NCI-H2107 treated with DMSO at 0.1 percent for 48 hours (cell line): ENCODE measurements around the gene NOTCH1.

Experiments
- DNase-seq: peaks from one replicate; lab custom pipeline; 2025; ENCODE audit not compliant: unreplicated experiment; lab: John Stamatoyannopoulos, UW

Gene NOTCH1

DNA sequence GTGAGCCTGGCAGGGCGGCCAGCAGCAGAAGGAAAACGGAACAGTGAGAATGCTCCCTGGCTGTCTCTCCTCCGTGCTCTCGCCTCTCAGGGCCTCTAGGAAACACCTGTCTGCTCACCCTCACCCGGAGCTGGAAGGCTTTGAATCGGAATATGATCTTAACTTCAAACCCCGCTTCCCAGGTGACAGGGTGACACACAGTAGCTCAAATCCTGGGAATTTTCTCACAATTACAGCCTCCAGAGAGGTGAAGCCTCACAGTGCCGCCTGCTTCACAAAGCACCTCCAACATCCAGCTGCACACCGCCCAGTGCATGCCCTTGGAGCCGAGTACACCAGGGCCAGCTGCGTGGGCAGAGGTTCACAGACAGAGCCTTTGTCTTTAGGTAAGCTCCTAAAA lies 75.5 kb downstream of the NOTCH1 start:
- no peak for DNase-seq

DNA sequence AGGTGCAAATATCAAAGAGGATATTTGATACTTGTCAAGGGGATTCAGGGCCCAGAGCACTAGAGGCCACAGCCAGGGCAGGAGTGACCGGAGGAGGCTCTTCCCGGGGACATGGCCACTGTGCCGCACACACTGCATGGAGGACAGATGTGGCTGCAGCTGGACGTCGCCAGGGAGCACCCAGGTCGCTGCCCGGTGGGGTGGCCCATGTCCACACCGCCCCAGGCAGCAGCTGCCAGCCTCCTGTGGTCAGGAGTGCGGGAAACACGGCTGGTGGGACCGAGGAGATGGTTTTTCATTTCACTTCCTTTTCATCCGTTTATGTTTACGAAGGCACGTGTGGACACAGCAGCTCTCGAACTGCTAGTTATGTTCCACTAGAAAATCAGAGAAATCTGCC lies 78.1 kb downstream of the NOTCH1 start:
- DNase-seq: no peak

DNA sequence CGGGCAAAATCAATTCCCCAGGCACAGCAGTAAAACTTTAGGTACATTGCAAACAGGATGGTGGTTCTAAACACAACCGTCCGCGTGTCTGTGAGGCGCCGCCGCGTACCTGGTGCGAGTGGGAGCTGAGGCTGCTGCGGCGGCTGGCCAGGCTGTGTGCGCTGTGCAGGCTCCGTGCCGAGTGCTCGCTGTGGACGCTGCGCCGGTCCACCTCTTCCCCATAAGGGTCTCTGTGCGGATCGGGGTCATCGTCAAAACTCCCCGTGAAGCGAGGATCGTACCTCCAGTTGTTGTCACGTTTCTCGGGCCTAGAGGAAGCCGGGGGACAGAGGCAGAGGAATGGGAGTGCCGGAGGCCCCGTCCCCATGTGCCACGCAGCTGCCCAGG lies 79.7 kb downstream of the NOTCH1 start:
- DNase-seq: no peak

DNA sequence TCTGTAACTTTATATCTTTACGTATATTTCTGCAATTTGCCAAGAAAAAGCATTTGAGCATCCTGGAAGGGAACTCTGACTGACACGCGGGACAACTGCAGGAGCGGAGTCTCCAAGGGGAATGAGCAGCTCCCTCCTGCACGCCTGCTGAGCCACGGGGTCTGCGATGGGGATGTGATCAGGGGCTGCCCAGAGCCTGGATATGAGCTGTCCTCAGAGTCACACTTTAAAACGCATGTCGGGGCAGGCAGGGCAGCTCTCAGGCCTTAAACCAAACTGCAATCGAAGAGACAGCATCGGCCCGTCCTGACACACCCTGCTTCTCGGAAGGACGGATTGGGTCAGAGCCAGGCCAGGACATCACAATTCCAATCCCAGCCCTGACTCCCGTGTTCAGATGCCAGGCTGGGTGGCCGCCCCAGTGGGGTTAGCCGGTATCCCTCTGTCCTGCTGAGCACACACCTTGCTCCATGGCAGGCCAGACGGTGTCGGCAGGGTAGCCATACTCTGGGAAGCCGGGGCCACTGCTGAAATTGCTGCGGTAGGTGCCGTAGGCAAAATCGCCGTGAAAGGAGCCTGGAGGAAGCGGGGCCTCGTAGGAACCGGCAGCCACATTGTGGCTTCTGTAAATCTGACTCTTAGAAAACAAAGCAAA lies 80.2 kb downstream of the NOTCH1 start:
- DNase-seq: no peak

DNA sequence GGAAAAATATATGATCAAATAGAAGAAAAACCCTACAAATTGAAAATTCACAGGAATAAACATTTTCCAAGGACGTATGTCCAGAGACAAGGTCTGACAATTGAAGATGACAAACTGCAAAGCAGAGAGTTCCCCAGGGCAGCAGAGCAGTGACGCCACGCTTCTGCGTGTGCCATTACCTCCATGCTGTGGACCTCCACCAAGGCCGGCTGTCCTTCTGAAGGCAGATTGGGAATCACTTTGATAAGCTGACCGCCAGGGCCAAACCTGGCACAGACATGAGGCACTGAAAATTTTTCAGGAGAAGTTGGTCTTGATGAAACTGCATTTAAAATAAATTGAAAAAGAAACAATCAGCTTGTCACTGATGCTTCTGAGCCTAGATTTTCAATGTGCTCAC lies 81.6 kb downstream of the NOTCH1 start:
- DNase-seq: no peak

DNA sequence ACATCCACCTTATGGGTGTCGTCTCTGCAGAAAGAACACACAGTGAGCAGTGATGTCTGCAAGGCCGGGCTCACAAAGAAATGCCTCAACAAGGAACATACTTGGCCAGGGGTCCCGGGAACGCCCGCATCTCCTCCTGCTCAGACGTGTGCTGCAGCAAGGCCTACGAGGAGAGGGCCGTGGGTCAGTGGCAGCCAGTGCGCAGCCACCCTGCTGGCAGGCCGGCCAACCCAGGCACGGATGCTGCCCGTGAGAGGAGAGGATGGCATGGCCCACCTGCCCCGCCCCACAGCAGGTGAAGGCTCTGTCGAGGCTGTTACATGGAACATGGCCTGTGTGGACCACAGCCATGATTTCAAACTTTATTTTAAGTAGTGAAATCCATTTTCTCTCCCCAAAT lies 82.3 kb downstream of the NOTCH1 start:
- DNase-seq: no peak

DNA sequence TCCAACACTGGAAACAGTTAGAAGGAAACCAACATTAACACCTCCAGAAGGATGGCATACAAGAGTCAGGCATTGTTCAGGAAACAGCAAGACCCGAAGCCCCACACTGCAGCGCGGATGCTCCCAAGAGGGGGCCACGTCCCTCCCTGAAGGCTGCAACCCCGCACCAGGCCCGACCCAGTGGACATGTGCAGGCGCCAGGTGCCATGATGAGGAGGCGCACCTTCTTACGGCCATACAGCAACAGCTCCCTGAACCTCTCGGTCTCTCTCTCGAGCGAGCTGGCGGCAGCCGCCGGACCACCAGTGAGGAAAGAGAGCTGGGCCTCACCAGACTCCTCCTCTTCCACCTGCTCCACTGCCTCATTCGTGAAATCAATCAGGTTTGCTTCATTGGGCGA lies 83.2 kb downstream of the NOTCH1 start:
- DNase-seq: no peak

DNA sequence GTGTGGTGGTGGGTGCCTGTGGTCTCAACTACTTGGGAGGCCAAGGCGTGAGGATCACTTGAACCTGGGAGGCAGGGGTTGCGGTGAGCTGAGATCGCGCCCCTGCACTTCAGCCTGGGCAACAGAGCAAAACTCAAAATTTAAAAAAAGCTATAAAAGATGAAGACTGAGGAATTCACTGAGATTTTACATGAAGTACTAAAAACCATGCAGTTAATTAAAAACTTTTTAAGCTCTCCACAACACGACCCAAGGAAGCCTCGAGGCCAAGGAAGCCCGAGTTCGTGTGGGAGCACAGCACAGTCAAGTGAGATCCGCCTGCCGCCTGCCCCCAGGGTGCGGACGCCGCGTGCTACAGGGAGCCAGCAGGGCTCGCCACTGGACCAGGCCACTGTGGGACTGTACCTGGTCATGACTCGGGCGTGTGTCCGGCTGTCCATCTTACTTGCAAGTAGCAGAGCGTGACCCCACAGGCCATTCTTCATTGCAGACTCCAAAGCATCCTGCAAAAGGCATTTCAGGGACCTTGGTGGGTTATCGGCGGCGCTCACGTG lies 85.0 kb downstream of the NOTCH1 start:
- DNase-seq: no peak

DNA sequence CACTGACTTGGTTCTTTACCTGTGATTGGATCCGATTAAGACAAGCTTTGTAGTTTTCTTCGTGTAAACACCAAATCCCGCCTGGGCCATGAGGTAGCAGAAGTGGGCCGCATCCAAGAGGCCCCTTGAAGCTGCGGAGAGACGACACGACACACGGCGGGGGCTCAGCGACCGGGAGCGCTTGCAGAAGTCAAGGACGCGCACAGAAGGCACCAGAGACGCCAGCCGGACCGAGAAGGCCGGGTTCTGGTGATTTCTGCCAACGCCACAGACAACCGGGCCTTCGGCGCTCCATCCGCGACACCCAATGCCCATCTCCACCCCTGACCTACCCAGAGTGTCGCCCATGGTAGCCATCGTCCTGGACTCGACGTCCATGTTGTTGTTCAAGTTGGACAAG lies 86.4 kb downstream of the NOTCH1 start:
- DNase-seq: no peak

DNA sequence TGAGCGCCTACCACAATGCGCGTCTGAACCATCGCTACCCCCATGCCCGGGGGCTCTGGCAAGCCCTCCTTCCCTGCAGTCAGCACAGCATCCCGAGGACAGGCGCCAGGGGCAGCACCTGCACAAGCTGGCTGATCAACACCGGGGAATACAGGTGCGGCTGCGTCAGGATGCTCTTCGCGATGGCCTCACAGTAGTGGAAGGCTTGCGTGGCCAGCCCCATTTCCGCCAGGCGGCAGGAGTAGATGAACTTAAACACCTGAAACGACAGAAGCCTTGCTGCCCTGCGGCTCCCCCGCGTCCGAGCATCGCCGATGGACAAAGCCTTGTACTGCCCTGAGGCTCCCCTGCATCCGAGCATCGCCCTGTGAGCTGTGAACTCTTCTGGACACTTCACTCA lies 88.5 kb downstream of the NOTCH1 start:
- DNase-seq: no peak

DNA sequence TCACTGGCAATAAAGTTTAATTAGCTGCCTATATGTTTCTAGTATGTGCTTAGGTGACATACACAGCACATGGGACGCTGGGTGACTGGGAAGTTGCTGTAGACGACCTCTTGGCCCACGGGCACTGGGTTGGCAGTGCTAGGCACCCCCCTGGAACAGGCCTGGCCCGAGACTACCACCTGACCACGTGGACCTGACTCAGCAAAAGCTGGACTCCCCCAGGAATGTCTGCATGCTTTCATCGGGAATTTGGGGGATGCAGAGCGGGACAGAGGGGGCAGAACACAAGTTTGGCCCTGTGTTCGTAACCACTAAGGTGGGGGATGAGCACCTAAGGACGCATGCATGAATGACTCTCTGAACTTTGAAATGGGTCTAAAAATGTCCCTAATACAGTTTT lies 89.6 kb downstream of the NOTCH1 start:
- DNase-seq: no peak

DNA sequence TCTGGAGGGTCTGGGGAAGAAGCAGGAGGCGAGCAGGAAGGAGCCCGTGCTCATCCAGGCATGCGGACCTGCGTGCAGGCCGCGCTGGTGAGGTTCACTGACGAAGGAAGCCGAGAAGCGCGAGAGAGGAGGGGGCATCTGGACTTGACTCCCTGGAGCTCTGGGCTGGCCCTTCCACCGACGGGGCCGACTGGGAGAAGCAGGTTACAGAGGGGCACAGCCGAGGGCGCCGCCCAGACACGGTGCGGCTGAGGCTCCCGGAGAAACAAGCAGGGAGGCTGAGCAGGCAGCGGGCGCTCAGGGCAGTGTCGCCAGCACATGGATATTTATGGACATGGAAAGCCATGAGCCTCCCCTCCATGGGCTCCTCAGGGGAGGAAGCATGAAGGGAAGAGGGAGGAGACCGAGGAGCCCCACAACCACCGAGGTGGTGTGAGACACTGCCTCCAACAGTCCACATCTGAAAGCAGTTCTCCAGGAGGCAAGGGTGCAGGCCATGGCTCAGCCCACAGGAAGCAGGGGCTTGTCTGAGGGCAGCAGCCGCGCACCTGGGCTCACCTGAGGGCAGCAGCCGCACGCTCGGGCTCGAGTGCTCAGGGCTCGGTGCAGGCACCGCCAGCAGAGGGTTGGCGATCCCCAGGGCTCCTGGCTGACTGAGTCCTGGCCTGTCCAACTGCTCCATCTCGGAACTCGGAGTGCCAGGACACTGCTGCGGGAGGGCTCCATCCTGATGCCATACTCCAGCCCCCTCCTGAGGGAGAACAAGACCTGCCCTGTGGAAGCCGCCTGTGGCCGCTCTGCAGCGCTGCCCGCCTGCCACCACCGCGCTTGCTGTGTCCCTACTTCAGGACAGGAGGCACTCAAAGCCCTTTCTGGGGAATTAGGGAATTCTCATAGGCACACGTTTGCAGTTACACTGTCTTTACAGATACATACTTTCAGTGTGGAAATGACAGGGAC lies 90.5 kb downstream of the NOTCH1 start:
- no peak for DNase-seq

DNA sequence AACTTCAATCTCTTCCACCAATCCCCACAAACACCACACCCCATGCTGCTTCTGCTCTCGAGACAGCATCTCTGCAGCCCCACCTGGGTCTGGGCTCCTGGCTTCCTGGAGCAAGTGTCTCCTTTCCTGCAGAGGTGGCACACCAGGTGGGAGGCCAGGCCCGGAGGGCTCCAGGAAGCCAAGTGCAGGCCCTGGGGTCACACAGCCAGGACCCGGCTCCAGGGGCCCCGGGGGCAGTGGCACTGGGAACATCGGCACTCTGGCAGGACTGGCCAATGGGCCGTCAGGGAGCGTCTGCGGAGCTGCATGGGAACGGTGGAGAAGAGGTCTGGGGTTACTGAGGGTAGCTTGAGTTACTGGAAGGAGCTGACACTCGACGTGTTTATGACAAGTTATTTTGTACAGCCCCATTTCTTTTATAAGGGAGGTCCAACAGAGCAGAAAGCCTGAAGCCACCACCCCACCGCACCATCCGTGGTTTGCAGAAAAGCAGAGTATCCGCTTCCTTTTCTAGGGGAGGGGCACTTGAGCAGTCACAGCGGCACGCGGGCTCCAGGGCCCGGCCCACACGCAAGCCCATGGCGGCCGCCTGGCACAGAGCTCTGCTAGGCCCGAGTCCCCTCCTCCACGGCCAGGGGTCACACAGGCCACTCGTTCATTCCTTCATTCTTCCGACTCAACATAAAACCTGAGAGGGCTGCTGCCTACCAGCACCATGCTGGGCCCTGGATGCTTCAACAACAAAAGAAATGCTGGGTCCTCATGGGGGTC lies 91.6 kb downstream of the NOTCH1 start:
- DNase-seq: no peak

DNA sequence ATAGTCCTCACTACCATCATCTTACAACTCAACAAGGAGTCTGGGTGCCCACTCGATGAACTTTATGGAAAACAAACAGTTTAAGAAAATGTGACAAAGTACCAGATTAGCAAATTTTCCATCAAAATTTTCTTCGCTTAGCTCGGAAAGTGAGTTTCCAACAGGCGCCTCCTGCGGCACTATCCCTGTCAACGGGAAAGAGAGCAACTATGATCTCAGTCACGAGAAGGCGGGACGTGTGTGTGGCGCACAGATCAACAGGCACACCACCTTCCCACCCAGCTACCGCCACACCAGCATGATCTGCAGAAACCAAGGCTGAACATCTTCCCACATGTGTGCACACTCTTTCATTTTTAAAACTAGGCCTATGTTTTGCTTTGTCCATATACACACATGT lies 92.5 kb downstream of the NOTCH1 start:
- no peak for DNase-seq

DNA sequence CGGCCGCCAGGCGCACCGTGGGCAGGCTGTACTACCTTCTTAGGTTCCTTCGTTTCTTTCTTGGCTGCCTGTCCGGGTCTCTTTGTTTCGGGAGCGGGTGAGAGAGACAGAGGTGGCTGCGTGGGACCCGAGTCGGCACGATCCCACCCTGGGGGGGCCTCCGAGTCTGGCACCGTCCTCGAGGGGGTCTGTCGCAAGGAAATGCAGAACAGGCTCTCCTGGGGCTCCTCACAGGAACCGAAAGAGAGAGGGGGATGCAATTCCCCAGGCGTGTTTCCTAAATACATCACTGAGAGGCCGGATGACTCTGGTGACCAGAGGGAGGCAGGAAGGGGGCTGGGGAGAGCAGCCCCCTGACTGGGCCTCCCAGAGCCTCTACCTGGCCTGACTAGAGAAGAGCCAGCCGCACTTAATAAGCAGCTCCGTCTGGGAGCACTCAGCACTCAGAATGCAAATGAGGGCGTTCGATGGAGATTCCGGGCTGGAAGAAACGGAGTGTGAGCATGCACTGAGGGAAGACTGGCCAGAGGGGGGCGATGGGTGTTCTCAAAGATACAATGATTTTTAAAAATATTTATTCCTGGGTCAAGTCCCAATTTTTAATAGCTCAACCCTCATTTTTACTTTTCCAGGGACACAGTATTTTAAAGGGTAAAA lies 94.5 kb downstream of the NOTCH1 start:
- DNase-seq: no peak

DNA sequence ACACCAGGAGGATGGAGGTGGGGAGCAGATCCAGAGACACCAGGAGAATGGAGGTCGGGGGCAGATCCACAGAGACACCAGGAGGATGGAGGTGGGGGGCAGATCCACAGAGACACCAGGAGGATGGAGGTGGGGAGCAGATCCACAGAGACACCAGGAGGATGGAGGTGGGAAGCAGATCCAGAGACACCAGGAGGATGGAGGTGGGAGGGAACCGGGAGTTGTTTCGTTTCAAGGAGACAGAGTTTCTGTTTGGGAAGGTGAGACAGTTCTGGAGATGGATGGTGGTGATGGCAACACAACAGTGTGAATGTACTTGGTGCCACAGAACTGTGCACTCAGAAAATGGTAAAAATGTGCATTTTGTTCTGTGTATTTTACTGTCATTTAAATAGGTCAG lies 97.2 kb downstream of the NOTCH1 start:
- no peak for DNase-seq

DNA sequence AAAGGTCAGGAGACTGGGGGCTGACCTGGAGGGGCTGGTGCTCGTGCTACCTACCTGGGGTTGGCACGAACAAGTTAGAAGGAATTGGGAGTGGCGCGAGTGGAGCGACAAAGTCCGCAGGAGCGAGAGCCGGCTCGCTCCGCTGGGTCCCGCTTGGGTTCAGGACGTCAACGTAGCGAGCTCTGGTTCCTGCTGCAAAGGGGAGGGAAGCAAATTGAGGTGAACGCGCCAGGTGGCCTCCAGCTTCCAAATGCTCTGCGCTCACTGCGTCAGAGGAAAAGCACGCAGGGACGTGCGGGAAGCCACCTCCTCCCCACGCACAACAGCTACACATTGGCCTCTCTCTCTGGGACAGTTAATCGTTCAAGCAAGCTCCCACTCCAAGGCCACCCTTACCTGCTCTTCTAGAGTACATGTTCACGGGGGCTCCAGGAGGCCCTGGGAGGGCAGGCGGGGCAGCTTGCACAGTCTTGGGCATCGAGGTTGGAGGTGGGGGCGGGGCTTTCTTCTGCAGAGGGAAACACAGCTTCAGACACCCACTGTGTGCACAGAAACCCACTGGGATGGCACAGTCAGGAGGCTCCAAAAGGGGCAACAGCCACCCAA lies 98.6 kb downstream of the NOTCH1 start:
- no peak for DNase-seq

DNA sequence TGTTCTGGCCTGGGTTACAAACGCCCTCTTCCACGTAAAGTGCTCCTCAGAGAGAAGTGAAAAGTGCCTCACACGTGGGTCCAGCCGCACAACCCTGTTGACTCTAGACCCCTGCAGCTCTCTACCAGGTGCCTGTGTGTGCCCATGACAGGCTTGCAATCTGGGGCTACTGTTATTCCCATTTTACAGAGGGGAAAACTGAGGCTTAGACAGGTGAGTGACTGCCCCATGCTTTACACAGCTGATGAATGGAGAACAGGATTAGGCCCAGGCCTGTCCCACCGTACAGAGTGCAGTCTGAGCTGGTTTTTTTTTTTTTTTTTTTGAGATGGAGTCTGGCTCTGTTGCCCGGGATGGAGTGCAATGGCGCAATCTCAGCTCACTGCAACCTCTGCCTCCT lies 100.0 kb downstream of the NOTCH1 start:
- no peak for DNase-seq
